Fibroblast of lung (primary cell): ENCODE measurements around the gene KIF3A. TPM values are rescaled to one million over a fixed set of nuclear protein-coding genes. Genes with fewer than 3 reads are reported as not detected.
A peak's percentile ranks its signal among the peaks of the same experiment; 100 is the strongest.

Experiments used
- DNase-seq, 2 donors: peaks; one replicate each; pipeline versions ENCODE4 v3.0.0 to v3.0.0-alpha.2; 2010; ENCODE audit warnings: low read depth in 2 of 2
- H2AFZ ChIP-seq: 2 replicates; pipeline ENCODE4 v1.5.1; 2012; ENCODE audit warnings: low read length, control low read depth, inconsistent platforms
- H3K27ac ChIP-seq: 2 replicates; pipeline ENCODE4 v1.5.1; 2011; ENCODE audit warnings: low read length, control low read depth; ENCODE audit not compliant: insufficient read depth
- H3K27me3 ChIP-seq: 2 replicates; pipeline ENCODE4 v1.5.1; 2011; ENCODE audit warnings: mild to moderate bottlenecking, low read length; ENCODE audit not compliant: control insufficient read depth, insufficient read depth
- H3K36me3 ChIP-seq: 2 replicates; pipeline ENCODE4 v1.5.1; 2011; ENCODE audit warnings: low read length; ENCODE audit not compliant: control insufficient read depth, insufficient read depth
- H3K4me1 ChIP-seq: 2 replicates; pipeline ENCODE4 v1.5.1; 2011; ENCODE audit warnings: low read length; ENCODE audit not compliant: control insufficient read depth, insufficient read depth; ENCODE audit errors: extremely low read depth
- H3K4me2 ChIP-seq: 2 replicates; pipeline ENCODE4 v1.5.1; 2011; ENCODE audit warnings: low read length, control low read depth; ENCODE audit not compliant: insufficient read depth; ENCODE audit errors: extremely low read depth
- H3K4me3 ChIP-seq, 4 experiments: fragments of 200-600 bp in 1 of 4; sonication (generic) in 1 of 4; replicated peaks in 1 of 4; 2 replicates each; pipeline ENCODE4 v1.5.1; 2011 to 2016; ENCODE audit warnings: low read length in 4 of 4, low read depth in 3 of 4, mild to moderate bottlenecking in 3 of 4, control low read depth in 2 of 4, inconsistent platforms in 1 of 4, mixed read lengths in 1 of 4; ENCODE audit not compliant: insufficient read depth in 1 of 4; ENCODE audit errors: control extremely low read depth in 1 of 4
- H3K79me2 ChIP-seq: 2 replicates; pipeline ENCODE4 v1.5.1; 2012; ENCODE audit warnings: mild to moderate bottlenecking, low read length, inconsistent platforms; ENCODE audit not compliant: control insufficient read depth, insufficient read depth
- H3K9ac ChIP-seq: 2 replicates; pipeline ENCODE4 v1.5.1; 2011; ENCODE audit warnings: mild to moderate bottlenecking, low read length, control low read depth; ENCODE audit not compliant: insufficient read depth
- H3K9me3 ChIP-seq: 2 replicates; pipeline ENCODE4 v1.5.1; 2012; ENCODE audit warnings: low read depth, low read length; ENCODE audit not compliant: control insufficient read depth, insufficient read depth
- H4K20me1 ChIP-seq: 2 replicates; pipeline ENCODE4 v1.5.1; 2011; ENCODE audit warnings: low read length; ENCODE audit not compliant: control insufficient read depth, insufficient read depth; ENCODE audit errors: extremely low read depth
- EZH2 ChIP-seq: IDR thresholded peaks from 2 replicates; pipeline ENCODE4 v1.5.1; 2012; ENCODE audit warnings: low read length, control low read depth, mild to moderate bottlenecking; ENCODE audit errors: missing control alignments
- polyA plus RNA-seq, 2 donors: library from polyadenylated mRNA; depleted of rRNA in 1 of 2; stranded (reverse) in 1 of 2; unstranded in 1 of 2; fragments of >200 nt; gene quantifications; 2 replicates each; pipeline ENCODE4 v1.2.1, GENCODE V29; 2011 to 2012; ENCODE audit warnings: missing spikeins in 1 of 2
- total RNA-seq: library from RNA; depleted of rRNA; stranded (reverse); fragments of >200 nt; gene quantifications from 2 replicates; pipeline ENCODE4 v1.2.1, GENCODE V29; 2014
- TF ChIP-seq, protein P1 (sequence below), 2 donors: IDR thresholded peaks in 1 of 2; conservative IDR thresholded peaks in 1 of 2; 1 replicate in 1 of 2; 2 replicates in 1 of 2; pipeline ENCODE4 v1.5.1; 2011 to 2012; ENCODE audit warnings: low read length in 2 of 2, control low read depth in 1 of 2, inconsistent platforms in 1 of 2, low read depth in 1 of 2, mild to moderate bottlenecking in 1 of 2

Gene KIF3A
- total and polyA plus RNA-seq, 2 donors (not counting 1 experiment from before 2014, with no cell fraction given) = 8.8 to 11.2 TPM

GRCh38 chr5:132655821-132656773 lies 81.2 kb downstream of the KIF3A start:
- no peak overlapping the region for H2AFZ ChIP-seq
- H3K9me3 ChIP-seq = no peaks in the 10 kb centered on the region
- TF ChIP-seq, protein P1, sequence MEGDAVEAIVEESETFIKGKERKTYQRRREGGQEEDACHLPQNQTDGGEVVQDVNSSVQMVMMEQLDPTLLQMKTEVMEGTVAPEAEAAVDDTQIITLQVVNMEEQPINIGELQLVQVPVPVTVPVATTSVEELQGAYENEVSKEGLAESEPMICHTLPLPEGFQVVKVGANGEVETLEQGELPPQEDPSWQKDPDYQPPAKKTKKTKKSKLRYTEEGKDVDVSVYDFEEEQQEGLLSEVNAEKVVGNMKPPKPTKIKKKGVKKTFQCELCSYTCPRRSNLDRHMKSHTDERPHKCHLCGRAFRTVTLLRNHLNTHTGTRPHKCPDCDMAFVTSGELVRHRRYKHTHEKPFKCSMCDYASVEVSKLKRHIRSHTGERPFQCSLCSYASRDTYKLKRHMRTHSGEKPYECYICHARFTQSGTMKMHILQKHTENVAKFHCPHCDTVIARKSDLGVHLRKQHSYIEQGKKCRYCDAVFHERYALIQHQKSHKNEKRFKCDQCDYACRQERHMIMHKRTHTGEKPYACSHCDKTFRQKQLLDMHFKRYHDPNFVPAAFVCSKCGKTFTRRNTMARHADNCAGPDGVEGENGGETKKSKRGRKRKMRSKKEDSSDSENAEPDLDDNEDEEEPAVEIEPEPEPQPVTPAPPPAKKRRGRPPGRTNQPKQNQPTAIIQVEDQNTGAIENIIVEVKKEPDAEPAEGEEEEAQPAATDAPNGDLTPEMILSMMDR (conservative IDR thresholded peaks at IDR 0.05 in 1 of 2, IDR thresholded peaks at IDR 0.05 in 1 of 2; ENCODE audit: low read depth in 1 of 2, low read length in 2 of 2) = no peak
- TF ChIP-seq EZH2 = no peak
- no peaks in the 10 kb centered on the region for H3K36me3 ChIP-seq
- peak overlapping the region; percentile 53 for H3K4me2 ChIP-seq
- H3K4me3 ChIP-seq = peak overlapping the region; percentile 18 to 52 (median 22)
- H3K27me3 ChIP-seq = no peaks in the 10 kb centered on the region
- no peak overlapping the region for H3K27ac ChIP-seq
- peak overlapping the region; percentile 32 for H3K9ac ChIP-seq
- H3K4me1 ChIP-seq = no peaks in the 10 kb centered on the region
- no peaks in the 10 kb centered on the region for H4K20me1 ChIP-seq
- no peaks in the 10 kb centered on the region for H3K79me2 ChIP-seq
- DNase-seq = peak; percentile 19 to 34

DNA sequence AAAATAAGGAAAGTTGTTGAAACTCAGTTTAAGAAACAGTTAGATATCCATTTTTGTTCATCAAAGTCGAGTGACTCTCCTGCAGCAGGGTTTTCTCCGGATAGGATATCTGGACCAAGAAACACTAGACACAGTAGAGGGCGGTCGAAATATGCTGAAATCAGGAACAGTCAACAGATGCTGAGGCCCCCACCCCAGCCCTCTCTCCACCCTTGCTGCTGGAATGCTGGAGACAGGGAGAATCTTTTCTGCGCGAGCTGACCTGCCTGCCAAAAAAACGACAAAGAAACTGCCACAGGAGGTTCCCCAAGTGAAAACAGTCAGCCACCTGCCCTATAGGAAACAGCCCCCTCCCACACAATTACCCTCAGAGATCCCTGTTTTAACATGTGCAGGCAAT lies 83.6 kb downstream of the KIF3A start:
- H3K9ac ChIP-seq = no peak overlapping the region
- TF ChIP-seq, protein P1 (conservative IDR thresholded peaks at IDR 0.05 in 1 of 2, IDR thresholded peaks at IDR 0.05 in 1 of 2; ENCODE audit: low read depth in 1 of 2, low read length in 2 of 2) = no peak
- TF ChIP-seq EZH2 = no peak
- no peaks in the 10 kb centered on the region for H3K4me1 ChIP-seq
- H3K27me3 ChIP-seq = no peaks in the 10 kb centered on the region
- no peak overlapping the region for H3K4me2 ChIP-seq
- H2AFZ ChIP-seq = no peak overlapping the region
- no peaks in the 10 kb centered on the region for H3K79me2 ChIP-seq
- no peak for DNase-seq
- no peaks in the 10 kb centered on the region for H3K36me3 ChIP-seq
- H3K9me3 ChIP-seq = no peaks in the 10 kb centered on the region
- H3K4me3 ChIP-seq = no peak overlapping the region
- H4K20me1 ChIP-seq = no peaks in the 10 kb centered on the region
- H3K27ac ChIP-seq = no peak overlapping the region

- Histone ChIP-seq H3K9ac (no peak overlapping the region), H3K9me3 (no peaks in the 10 kb centered on the region), H2AFZ (no peak overlapping the region), H3K36me3 (no peaks in the 10 kb centered on the region), H3K27ac (no peak overlapping the region), H3K4me3 (no peak overlapping the region), H3K27me3 (no peaks in the 10 kb centered on the region), H3K79me2 (no peaks in the 10 kb centered on the region), H4K20me1 (no peaks in the 10 kb centered on the region), H3K4me2 (no peak overlapping the region), H3K4me1 (no peaks in the 10 kb centered on the region)
- TF ChIP-seq EZH2 = no peak
- TF ChIP-seq, protein P1 (conservative IDR thresholded peaks at IDR 0.05 in 1 of 2, IDR thresholded peaks at IDR 0.05 in 1 of 2; ENCODE audit: low read depth in 1 of 2, low read length in 2 of 2) = no peak
- DNase-seq = no peak
Observed at GRCh38 chr5:132651838-132652469, 85.4 kb downstream of the KIF3A start.
